ENCODE results near the gene HEATR3. TPM values are rescaled to one million over a fixed set of nuclear protein-coding genes. Genes with fewer than 3 reads are reported as not detected.

Gene HEATR3
- total and polyA plus RNA-seq, 2 of the 13 experiments (the other 11 are each of a cell fraction or from before 2014, with no cell fraction given), result 22.4 to 52.4 TPM

DNA sequence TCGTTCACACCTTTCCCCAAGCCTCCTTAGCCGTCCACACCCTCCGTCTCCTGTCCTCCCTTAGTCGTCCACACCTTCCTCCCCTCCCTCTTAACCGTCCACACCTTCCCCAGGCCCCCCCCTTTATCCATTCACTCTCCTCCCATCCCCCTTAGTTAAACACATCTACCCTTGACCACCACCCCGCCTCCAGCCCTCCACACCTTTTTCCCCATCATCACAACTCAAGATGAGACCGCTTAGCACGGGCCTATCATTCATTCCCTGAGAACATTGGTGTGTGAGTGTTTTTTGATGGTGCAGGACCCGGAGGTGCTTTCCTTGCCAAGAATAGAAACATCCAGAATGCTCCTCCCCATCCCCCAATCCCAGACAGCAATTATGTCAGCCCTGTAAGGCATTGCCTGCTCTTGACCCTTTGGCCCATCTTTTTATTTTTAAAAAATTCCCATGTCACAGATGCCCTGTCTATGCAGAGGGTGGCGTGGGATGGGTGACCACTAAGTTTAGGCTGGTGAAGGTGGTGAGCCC lies 88.7 kb downstream of the HEATR3 start (continued):
- TF ChIP-seq, protein P1, sequence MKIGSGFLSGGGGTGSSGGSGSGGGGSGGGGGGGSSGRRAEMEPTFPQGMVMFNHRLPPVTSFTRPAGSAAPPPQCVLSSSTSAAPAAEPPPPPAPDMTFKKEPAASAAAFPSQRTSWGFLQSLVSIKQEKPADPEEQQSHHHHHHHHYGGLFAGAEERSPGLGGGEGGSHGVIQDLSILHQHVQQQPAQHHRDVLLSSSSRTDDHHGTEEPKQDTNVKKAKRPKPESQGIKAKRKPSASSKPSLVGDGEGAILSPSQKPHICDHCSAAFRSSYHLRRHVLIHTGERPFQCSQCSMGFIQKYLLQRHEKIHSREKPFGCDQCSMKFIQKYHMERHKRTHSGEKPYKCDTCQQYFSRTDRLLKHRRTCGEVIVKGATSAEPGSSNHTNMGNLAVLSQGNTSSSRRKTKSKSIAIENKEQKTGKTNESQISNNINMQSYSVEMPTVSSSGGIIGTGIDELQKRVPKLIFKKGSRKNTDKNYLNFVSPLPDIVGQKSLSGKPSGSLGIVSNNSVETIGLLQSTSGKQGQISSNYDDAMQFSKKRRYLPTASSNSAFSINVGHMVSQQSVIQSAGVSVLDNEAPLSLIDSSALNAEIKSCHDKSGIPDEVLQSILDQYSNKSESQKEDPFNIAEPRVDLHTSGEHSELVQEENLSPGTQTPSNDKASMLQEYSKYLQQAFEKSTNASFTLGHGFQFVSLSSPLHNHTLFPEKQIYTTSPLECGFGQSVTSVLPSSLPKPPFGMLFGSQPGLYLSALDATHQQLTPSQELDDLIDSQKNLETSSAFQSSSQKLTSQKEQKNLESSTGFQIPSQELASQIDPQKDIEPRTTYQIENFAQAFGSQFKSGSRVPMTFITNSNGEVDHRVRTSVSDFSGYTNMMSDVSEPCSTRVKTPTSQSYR (CRISPR knock-in tag; IDR thresholded peaks at IDR 0.05; ENCODE audit: borderline replicate concordance), result peak; percentile 40
- TF ChIP-seq GTF3A (CRISPR knock-in tag; conservative IDR thresholded peaks at IDR 0.05) (0 out of 2 replicates have a peak, but pooled peaks have one; percentile 64), SIN3A (IDR thresholded peaks at IDR 0.05; ENCODE audit: borderline replicate concordance, low read depth, low read length) (0 out of 2 replicates have a peak, but pooled peaks have one; percentile 4), ISX (CRISPR knock-in tag; conservative IDR thresholded peaks at IDR 0.05) (no peak), FOXP1 (IDR thresholded peaks at IDR 0.05) (no peak), FOXP1 (CRISPR knock-in tag; IDR thresholded peaks at IDR 0.05) (no peak), ZNF556 (CRISPR knock-in tag; IDR thresholded peaks at IDR 0.05; ENCODE audit: borderline replicate concordance) (0 out of 2 replicates have a peak, but pooled peaks have one; percentile 22), PCBP2 (optimal IDR thresholded peaks at IDR 0.05; ENCODE audit: low read depth, low read length, poor library complexity, severe bottlenecking) (peak; percentile 58), KDM2A (CRISPR knock-in tag; IDR thresholded peaks at IDR 0.05; ENCODE audit: borderline replicate concordance, low read depth) (0 out of 2 replicates have a peak, but pooled peaks have one; percentile 29), CHD2 (IDR thresholded peaks at IDR 0.05; ENCODE audit: low read depth, low read length) (no peak), CENPX (CRISPR knock-in tag; IDR thresholded peaks at IDR 0.05) (no peak), HNRNPK (IDR thresholded peaks at IDR 0.05; ENCODE audit: low read depth, low read length, poor library complexity, severe bottlenecking) (peak; percentile 56), KDM5A (IDR thresholded peaks at IDR 0.05; ENCODE audit: borderline replicate concordance, low read length) (0 out of 2 replicates have a peak, but pooled peaks have one; percentile 12), NBN (conservative IDR thresholded peaks at IDR 0.05) (0 out of 2 replicates have a peak, but pooled peaks have one; percentile 45), DNMT1 (CRISPR knock-in tag; IDR thresholded peaks at IDR 0.05) (0 out of 2 replicates have a peak, but pooled peaks have one; percentile 0)
- TF ChIP-seq, protein P2, sequence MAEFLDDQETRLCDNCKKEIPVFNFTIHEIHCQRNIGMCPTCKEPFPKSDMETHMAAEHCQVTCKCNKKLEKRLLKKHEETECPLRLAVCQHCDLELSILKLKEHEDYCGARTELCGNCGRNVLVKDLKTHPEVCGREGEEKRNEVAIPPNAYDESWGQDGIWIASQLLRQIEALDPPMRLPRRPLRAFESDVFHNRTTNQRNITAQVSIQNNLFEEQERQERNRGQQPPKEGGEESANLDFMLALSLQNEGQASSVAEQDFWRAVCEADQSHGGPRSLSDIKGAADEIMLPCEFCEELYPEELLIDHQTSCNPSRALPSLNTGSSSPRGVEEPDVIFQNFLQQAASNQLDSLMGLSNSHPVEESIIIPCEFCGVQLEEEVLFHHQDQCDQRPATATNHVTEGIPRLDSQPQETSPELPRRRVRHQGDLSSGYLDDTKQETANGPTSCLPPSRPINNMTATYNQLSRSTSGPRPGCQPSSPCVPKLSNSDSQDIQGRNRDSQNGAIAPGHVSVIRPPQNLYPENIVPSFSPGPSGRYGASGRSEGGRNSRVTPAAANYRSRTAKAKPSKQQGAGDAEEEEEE (CRISPR knock-in tag; IDR thresholded peaks at IDR 0.05; ENCODE audit: borderline replicate concordance), result peak; percentile 28; the same call in 1 of the 2 replicates
- TF ChIP-seq, protein P3, sequence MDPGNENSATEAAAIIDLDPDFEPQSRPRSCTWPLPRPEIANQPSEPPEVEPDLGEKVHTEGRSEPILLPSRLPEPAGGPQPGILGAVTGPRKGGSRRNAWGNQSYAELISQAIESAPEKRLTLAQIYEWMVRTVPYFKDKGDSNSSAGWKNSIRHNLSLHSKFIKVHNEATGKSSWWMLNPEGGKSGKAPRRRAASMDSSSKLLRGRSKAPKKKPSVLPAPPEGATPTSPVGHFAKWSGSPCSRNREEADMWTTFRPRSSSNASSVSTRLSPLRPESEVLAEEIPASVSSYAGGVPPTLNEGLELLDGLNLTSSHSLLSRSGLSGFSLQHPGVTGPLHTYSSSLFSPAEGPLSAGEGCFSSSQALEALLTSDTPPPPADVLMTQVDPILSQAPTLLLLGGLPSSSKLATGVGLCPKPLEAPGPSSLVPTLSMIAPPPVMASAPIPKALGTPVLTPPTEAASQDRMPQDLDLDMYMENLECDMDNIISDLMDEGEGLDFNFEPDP (CRISPR knock-in tag; conservative IDR thresholded peaks at IDR 0.05), result 0 out of 2 replicates have a peak, but pooled peaks have one; percentile 34
- TF ChIP-seq, protein P4, sequence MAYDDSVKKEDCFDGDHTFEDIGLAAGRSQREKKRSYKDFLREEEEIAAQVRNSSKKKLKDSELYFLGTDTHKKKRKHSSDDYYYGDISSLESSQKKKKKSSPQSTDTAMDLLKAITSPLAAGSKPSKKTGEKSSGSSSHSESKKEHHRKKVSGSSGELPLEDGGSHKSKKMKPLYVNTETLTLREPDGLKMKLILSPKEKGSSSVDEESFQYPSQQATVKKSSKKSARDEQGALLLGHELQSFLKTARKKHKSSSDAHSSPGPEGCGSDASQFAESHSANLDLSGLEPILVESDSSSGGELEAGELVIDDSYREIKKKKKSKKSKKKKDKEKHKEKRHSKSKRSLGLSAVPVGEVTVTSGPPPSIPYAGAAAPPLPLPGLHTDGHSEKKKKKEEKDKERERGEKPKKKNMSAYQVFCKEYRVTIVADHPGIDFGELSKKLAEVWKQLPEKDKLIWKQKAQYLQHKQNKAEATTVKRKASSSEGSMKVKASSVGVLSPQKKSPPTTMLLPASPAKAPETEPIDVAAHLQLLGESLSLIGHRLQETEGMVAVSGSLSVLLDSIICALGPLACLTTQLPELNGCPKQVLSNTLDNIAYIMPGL (CRISPR knock-in tag; IDR thresholded peaks at IDR 0.05; ENCODE audit: borderline replicate concordance in 1 of 2, low read depth in 1 of 2), result peak in 1 of 2 experiments; percentile 47; a peak in 1 of 4 replicates
- TF ChIP-seq, protein P5, sequence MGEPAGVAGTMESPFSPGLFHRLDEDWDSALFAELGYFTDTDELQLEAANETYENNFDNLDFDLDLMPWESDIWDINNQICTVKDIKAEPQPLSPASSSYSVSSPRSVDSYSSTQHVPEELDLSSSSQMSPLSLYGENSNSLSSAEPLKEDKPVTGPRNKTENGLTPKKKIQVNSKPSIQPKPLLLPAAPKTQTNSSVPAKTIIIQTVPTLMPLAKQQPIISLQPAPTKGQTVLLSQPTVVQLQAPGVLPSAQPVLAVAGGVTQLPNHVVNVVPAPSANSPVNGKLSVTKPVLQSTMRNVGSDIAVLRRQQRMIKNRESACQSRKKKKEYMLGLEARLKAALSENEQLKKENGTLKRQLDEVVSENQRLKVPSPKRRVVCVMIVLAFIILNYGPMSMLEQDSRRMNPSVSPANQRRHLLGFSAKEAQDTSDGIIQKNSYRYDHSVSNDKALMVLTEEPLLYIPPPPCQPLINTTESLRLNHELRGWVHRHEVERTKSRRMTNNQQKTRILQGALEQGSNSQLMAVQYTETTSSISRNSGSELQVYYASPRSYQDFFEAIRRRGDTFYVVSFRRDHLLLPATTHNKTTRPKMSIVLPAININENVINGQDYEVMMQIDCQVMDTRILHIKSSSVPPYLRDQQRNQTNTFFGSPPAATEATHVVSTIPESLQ (CRISPR knock-in tag; conservative IDR thresholded peaks at IDR 0.05), result no peak

All from HepG2 (cell line).